ENCODE measurements around the gene AHCTF1. TPM values are rescaled to one million over a fixed set of nuclear protein-coding genes. Genes with fewer than 3 reads are reported as not detected.

Gene AHCTF1
- total RNA-seq, 2 donors from 2014 or later, result 36.9 to 41.9 TPM

DNA sequence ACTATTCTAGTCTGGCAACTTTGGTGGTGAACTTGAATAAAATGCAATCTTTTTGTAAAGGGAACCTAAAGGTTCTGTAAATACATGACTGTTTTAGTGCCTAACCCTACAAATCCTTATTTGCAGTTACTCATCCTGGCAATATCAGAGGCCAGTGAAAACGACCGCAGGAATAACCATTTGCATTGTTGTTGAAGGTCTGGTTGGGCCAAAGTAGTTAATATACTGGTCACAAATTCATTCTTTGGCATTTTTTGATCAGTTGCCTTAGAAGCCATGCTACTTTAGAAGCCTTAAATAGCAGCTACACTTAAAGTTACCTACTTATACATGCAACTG is 93.7 kb downstream of the AHCTF1 start:
- Histone ChIP-seq H3K27ac (ENCODE audit: low read depth, low read length) (no peak overlapping the region), H3K27me3 (ENCODE audit: control insufficient read depth, insufficient read depth, low read length, poor library complexity, severe bottlenecking) (no peaks in the 10 kb centered on the region), H3K9me3 (ENCODE audit: control insufficient read depth, low read length) (no peaks in the 10 kb centered on the region), H3K36me3 (ENCODE audit: control insufficient read depth, insufficient read depth, low read length) (peaks cover 23% of the 10 kb centered on the region), H3K9ac (ENCODE audit: extremely low read depth, low read length, poor library complexity, severe bottlenecking) (no peak overlapping the region), H3K4me1 (ENCODE audit: control insufficient read depth, insufficient read depth, low read length) (no peaks in the 10 kb centered on the region), H3K4me3 (ENCODE audit: low read length) (no peak overlapping the region)
- no peak for DNase-seq
- peaks cover 4% of the 10 kb centered on the region for H3K9me3 Mint-ChIP-seq
- no peak overlapping the region for H3K4me3 Mint-ChIP-seq
- 91% methylated on average over 2 of the region's 2 CpGs; no CpG with 5 or more reads in 1 of the 2 experiments for WGBS, 2 experiments (ENCODE audit: insufficient coverage in 1 of 2, insufficient read length in 1 of 2)
- no peak overlapping the region for H3K27ac Mint-ChIP-seq
- TF ChIP-seq, protein P1, sequence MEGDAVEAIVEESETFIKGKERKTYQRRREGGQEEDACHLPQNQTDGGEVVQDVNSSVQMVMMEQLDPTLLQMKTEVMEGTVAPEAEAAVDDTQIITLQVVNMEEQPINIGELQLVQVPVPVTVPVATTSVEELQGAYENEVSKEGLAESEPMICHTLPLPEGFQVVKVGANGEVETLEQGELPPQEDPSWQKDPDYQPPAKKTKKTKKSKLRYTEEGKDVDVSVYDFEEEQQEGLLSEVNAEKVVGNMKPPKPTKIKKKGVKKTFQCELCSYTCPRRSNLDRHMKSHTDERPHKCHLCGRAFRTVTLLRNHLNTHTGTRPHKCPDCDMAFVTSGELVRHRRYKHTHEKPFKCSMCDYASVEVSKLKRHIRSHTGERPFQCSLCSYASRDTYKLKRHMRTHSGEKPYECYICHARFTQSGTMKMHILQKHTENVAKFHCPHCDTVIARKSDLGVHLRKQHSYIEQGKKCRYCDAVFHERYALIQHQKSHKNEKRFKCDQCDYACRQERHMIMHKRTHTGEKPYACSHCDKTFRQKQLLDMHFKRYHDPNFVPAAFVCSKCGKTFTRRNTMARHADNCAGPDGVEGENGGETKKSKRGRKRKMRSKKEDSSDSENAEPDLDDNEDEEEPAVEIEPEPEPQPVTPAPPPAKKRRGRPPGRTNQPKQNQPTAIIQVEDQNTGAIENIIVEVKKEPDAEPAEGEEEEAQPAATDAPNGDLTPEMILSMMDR (conservative IDR thresholded peaks at IDR 0.05), result no peak
- H3K27me3 Mint-ChIP-seq (ENCODE audit: insufficient read depth), result no peaks in the 10 kb centered on the region
- H3K36me3 Mint-ChIP-seq (ENCODE audit: low read depth), result peaks cover 23% of the 10 kb centered on the region
- H3K4me1 Mint-ChIP-seq, result no peaks in the 10 kb centered on the region

- peaks cover 17% of the 10 kb centered on the region for H3K36me3 ChIP-seq (ENCODE audit: control insufficient read depth, insufficient read depth, low read length)
- no peak overlapping the region for H3K4me3 Mint-ChIP-seq
- no peaks in the 10 kb centered on the region for H3K27me3 Mint-ChIP-seq (ENCODE audit: insufficient read depth)
- no peaks in the 10 kb centered on the region for H3K27me3 ChIP-seq (ENCODE audit: control insufficient read depth, insufficient read depth, low read length, poor library complexity, severe bottlenecking)
- no peak overlapping the region for H3K27ac Mint-ChIP-seq
- H3K27ac ChIP-seq (ENCODE audit: low read depth, low read length), result no peak overlapping the region
- no peaks in the 10 kb centered on the region for H3K4me1 Mint-ChIP-seq
- H3K9me3 Mint-ChIP-seq, result peaks cover 4% of the 10 kb centered on the region
- no peak overlapping the region for H3K4me3 ChIP-seq (ENCODE audit: low read length)
- H3K36me3 Mint-ChIP-seq (ENCODE audit: low read depth), result peaks cover 18% of the 10 kb centered on the region
- H3K9me3 ChIP-seq (ENCODE audit: control insufficient read depth, low read length), result no peaks in the 10 kb centered on the region
- DNase-seq, result no peak
- no peak overlapping the region for H3K9ac ChIP-seq (ENCODE audit: extremely low read depth, low read length, poor library complexity, severe bottlenecking)
- 94 to 98% methylated on average over 7 to 9 of the region's 9 CpGs for WGBS, 2 experiments (ENCODE audit: insufficient coverage in 1 of 2, insufficient read length in 1 of 2)
- TF ChIP-seq, protein P1 (conservative IDR thresholded peaks at IDR 0.05), result no peak
- no peaks in the 10 kb centered on the region for H3K4me1 ChIP-seq (ENCODE audit: control insufficient read depth, insufficient read depth, low read length)
Measured at GRCh38 chr1:246837418-246838117, 94.2 kb downstream of the AHCTF1 start.

GRCh38 chr1:246836209-246836966 is 95.4 kb downstream of the AHCTF1 start:
- no peaks in the 10 kb centered on the region for H3K9me3 ChIP-seq (ENCODE audit: control insufficient read depth, low read length)
- H3K4me3 ChIP-seq (ENCODE audit: low read length), result no peak overlapping the region
- no peaks in the 10 kb centered on the region for H3K4me1 ChIP-seq (ENCODE audit: control insufficient read depth, insufficient read depth, low read length)
- no peaks in the 10 kb centered on the region for H3K27me3 ChIP-seq (ENCODE audit: control insufficient read depth, insufficient read depth, low read length, poor library complexity, severe bottlenecking)
- Mint-ChIP-seq H3K4me3 (no peak overlapping the region), H3K27ac (no peak overlapping the region), H3K4me1 (no peaks in the 10 kb centered on the region), H3K27me3 (ENCODE audit: insufficient read depth) (no peaks in the 10 kb centered on the region), H3K9me3 (peaks cover 4% of the 10 kb centered on the region), H3K36me3 (ENCODE audit: low read depth) (peaks cover 12% of the 10 kb centered on the region)
- H3K27ac ChIP-seq (ENCODE audit: low read depth, low read length), result no peak overlapping the region
- no peak for DNase-seq
- H3K36me3 ChIP-seq (ENCODE audit: control insufficient read depth, insufficient read depth, low read length), result peaks cover 15% of the 10 kb centered on the region
- 72 to 84% methylated on average over 4 to 6 of the region's 6 CpGs for WGBS, 2 experiments (ENCODE audit: insufficient coverage in 1 of 2, insufficient read length in 1 of 2)
- TF ChIP-seq, protein P1 (conservative IDR thresholded peaks at IDR 0.05), result no peak
- no peak overlapping the region for H3K9ac ChIP-seq (ENCODE audit: extremely low read depth, low read length, poor library complexity, severe bottlenecking)

All from endodermal cell (in vitro differentiated cells).